SU-DHL-6 (cell line): Measurements from ENCODE around the gene HSFX4.

Experiments
- H2AFZ ChIP-seq: fragments of 200-600 bp; sonication (generic); 2 replicates; pipeline ENCODE4 v1.6.1; 2014; ENCODE audit warnings: low read depth, mild to moderate bottlenecking, moderate library complexity, mixed read lengths, antibody characterized with exemption, low read length; ENCODE audit not compliant: severe bottlenecking
- H3F3A ChIP-seq: fragments of 200-600 bp; shearing (Covaris generic); 2 replicates; pipeline ENCODE4 v1.6.0; 2016; ENCODE audit warnings: antibody characterized with exemption, mild to moderate bottlenecking; ENCODE audit not compliant: insufficient read depth
- H3K27ac ChIP-seq: fragments of 200-600 bp; sonication (generic); 2 replicates; pipeline ENCODE4 v1.5.1; 2016; ENCODE audit warnings: low read depth, mild to moderate bottlenecking, low read length, moderate library complexity, mixed read lengths
- H3K27me3 ChIP-seq: fragments of 200-600 bp; sonication (generic), shearing (Covaris generic); 2 replicates; pipeline ENCODE4 v1.6.0; 2014; ENCODE audit warnings: mild to moderate bottlenecking, low read length
- H3K36me3 ChIP-seq: fragments of 200-600 bp; sonication (generic); 2 replicates; pipeline ENCODE4 v1.6.1; 2014; ENCODE audit warnings: mild to moderate bottlenecking, low read length, mixed read lengths
- H3K4me2 ChIP-seq: fragments of 300-600, 200-600 bp; shearing (Covaris generic), sonication (generic); 2 replicates; pipeline ENCODE4 v1.6.0; 2014; ENCODE audit warnings: low read length, low read depth, mild to moderate bottlenecking; ENCODE audit not compliant: poor library complexity, severe bottlenecking
- H3K4me3 ChIP-seq: fragments of 200-600 bp; sonication (generic); 2 replicates; pipeline ENCODE4 v1.5.1; 2014; ENCODE audit warnings: antibody characterized with exemption, low read length, mild to moderate bottlenecking, mixed read lengths; ENCODE audit not compliant: insufficient read depth, poor library complexity, severe bottlenecking
- H3K79me2 ChIP-seq: fragments of 200-600 bp; sonication (generic); 2 replicates; pipeline ENCODE4 v1.6.1; 2014; ENCODE audit warnings: mild to moderate bottlenecking, low read length, moderate library complexity; ENCODE audit not compliant: insufficient read depth
- H3K9ac ChIP-seq: fragments of 200-600 bp; sonication (generic); 2 replicates; pipeline ENCODE4 v1.7.0; 2014; ENCODE audit warnings: mild to moderate bottlenecking, low read length
- H3K9me2 ChIP-seq: fragments of 200-600 bp; sonication (generic); replicated peaks from 2 replicates; pipeline ENCODE4 v1.6.1; 2014; ENCODE audit warnings: low read length; ENCODE audit not compliant: insufficient read depth
- H3K9me3 ChIP-seq: fragments of 200-600 bp; sonication (generic); 2 replicates; pipeline ENCODE4 v1.6.1; 2014; ENCODE audit warnings: low read length, mixed read lengths; ENCODE audit not compliant: insufficient read depth
- H4K20me1 ChIP-seq: fragments of 200-600 bp; sonication (generic); 2 replicates; pipeline ENCODE4 v1.6.1; 2014; ENCODE audit warnings: low read depth, mild to moderate bottlenecking, antibody characterized with exemption, low read length, moderate library complexity, mixed read lengths
- CTCF ChIP-seq: fragments of 200-600 bp; sonication (generic); IDR thresholded peaks from one replicate; pipeline ENCODE4 v1.5.1; 2017; ENCODE audit warnings: antibody characterized with exemption, mild to moderate bottlenecking, low read length, moderate library complexity; ENCODE audit not compliant: insufficient read depth, poor library complexity, severe bottlenecking
- EZH2phosphoT487 ChIP-seq: fragments of 200-600 bp; sonication (generic), shearing (Covaris generic); conservative IDR thresholded peaks from 2 replicates; pipeline ENCODE4 v1.6.1; 2018; ENCODE audit warnings: mild to moderate bottlenecking, antibody characterized with exemption, low read length, moderate library complexity, mixed read lengths

The HSFX4 gene

GRCh38 chrX:149979126-149979644 lies 49.8 kb downstream of the HSFX4 start:
- no peaks in the 10 kb centered on the region for H3K27me3 ChIP-seq
- H3K79me2 ChIP-seq, result no peaks in the 10 kb centered on the region
- no peaks in the 10 kb centered on the region for H3F3A ChIP-seq
- H3K4me2 ChIP-seq, result no peak overlapping the region
- no peak overlapping the region for H3K4me3 ChIP-seq
- no peaks in the 10 kb centered on the region for H3K36me3 ChIP-seq
- no peaks in the 10 kb centered on the region for H3K9me2 ChIP-seq
- H3K9me3 ChIP-seq, result no peaks in the 10 kb centered on the region
- no peak for TF ChIP-seq EZH2phosphoT487
- no peak for TF ChIP-seq CTCF
- no peak overlapping the region for H3K9ac ChIP-seq
- no peaks in the 10 kb centered on the region for H4K20me1 ChIP-seq
- H3K27ac ChIP-seq, result no peak overlapping the region
- no peak overlapping the region for H2AFZ ChIP-seq
